HG03108 (cell line): Measurements from ENCODE around the gene ANKRD60.

Experiments used
- ATAC-seq: cut with Tn5 transposase; IDR thresholded peaks from one replicate; pipeline ENCODE4 v1.9.1; 2021; ENCODE audit warnings: moderate library complexity; ENCODE audit not compliant: unreplicated experiment

The ANKRD60 gene, protein sequence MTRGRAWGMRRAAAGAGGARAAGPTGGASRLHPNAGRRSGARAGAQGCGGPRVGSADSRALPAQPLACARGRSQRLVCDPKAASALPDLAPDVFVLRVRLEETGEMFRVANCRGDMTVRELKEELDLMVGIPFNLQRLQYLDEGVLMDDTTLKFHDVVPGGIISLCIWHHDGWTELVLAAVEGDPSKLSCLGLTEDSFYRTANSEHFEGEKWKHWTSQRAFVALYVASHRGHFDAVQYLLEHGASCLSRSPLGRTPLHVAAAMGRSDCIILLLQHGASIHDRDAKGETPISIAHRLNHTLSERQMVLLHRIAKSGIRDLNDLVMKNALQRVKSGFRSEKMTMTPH

DNA sequence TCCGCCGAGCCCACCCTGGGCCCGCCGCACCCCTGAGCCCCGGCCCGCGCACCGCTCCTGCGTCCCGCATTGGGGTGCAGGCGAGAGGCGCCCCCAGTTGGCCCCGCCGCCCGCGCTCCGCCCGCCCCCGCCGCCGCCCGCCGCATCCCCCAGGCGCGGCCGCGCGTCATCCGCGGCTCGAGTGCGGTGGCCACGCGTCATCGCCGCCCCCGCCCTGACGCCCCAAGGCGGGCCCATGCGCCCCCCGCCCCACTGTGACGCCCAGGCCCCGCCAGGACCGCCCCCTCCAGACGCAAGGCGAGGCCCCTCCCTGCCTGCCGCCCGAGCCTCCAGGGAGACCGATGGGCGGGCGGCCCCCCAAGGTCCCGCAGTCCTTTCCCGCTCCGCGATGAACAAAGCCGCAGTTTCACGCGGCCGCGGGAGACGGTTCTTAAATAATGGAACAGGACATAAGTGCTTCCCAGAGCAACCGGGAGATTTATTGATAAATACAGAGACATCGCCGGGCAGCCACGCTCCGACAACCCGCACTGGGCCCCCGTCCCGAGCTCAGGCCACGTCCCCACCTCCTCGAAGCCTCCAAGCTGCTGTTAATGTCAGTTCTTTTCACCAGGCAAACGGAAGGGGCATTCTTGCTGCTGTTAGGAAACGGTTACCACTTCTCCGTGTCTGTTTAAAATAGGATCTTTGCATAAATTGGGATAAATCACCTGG, at the start of gene ANKRD60:
ANKRD60 (minus strand) TSS at position 170 of the 714 bp plus-strand sequence; CDS start at position 170, 0 bp downstream.
- no peak for ATAC-seq

DNA sequence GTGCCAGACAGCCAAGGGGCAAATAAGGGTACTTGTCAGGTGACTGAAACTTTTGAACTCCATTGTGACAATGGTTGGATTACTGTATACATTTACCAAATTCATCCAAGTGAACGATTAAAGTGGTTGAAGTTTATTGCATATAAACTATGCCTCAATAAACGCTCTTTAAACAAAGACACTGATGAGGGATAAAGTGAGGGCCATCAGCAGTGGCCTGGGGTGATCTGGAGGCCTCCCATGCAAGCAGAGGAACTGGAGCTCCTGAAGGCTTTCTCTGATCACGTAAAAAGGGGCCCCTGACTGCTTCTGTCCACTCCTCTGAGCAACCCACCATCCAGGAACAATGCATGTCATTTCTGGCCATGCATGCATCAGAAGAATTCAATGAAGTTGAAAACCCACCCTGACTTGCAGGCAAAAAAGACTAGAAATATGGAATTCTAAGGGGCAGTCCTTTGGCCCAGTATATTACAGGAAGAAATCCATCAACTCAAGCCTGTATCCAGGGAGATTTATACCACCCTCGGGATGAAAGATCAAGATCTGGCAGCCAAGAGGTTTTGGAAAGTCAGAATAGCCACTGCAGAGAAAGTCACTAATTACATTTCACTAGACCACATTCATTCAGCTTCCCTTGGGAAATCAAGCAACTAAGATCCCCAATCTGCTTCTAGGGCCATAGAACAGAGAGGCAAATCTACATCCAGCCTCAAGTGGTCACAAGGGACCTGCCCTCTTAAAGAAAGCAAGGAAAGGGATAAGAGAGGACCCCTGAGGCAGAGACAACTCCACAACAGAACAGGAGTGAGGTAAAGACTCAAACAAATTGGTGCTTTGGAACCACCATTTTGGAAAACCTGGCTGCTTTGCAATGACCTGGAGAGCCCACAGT, 49.4 kb upstream of the ANKRD60 start:
- no peak for ATAC-seq

DNA sequence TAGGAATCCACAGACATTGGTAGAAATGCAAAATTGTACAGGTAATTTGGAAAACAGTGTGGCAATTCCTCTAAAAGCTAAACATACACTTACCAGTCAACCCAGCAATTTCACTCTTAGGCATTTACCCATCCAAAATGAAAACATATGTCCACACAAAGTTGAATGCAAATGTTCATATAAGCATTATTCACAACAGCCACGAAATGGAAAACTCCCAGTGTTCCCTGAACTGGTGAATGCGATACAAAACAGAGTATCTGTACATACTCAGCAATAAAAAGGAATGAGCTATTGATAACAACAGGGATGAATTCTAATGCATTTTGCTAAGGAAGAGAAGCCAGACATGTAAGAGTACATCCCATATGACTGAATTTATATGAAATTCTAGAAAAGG, 48.7 kb upstream of the ANKRD60 start:
- no peak for ATAC-seq

DNA sequence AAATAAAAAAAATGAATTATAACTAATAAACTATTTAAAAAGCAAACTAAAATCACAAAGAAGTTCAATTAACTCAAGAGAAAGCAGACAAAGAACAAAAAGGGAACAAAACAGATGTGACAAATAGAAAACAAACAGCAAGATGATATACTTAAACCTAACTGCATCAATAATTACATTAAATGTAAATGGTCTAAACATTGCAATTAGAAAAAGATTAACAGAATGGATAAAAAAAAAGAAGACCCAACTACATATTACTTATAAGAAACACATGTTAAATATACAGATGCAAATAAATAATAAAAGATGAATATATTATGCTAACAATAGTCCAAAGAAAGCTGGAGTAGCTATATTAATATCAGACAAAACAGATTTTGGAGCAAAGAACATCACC, 45.9 kb upstream of the ANKRD60 start:
- no peak for ATAC-seq

DNA sequence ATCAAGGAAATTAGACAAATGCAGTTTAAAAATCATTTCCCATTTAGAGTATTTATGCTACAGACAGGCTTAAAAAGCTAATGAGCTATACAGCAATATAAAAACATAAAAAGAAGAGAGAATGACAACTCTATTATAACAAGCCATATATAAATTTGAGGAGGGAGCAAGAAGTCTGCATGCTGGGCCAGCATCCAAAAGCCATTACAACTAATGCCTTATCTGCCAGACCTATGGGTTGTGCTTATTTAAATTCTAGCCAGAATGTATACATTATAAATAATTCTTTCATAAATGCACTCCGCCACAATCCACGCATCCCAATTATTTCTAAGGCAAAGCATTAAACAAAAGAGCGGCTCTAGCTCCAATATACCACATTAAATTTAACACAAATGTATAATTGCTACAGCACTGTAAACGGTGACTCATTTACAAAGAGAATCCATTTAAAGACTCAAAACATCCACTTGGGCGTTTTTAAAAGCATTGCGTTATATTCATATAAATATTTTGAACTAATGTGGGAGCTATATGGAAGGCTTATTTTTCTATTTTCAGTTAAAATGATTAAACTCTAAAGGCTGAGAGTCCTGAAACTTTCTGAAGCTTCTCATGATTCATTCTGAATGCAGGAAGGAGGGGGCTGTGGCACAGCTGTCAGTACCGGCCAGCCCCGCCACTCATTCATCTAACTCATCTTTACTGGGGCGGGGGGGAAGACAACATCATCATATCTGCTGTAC, 43.3 kb upstream of the ANKRD60 start:
- no peak for ATAC-seq

DNA sequence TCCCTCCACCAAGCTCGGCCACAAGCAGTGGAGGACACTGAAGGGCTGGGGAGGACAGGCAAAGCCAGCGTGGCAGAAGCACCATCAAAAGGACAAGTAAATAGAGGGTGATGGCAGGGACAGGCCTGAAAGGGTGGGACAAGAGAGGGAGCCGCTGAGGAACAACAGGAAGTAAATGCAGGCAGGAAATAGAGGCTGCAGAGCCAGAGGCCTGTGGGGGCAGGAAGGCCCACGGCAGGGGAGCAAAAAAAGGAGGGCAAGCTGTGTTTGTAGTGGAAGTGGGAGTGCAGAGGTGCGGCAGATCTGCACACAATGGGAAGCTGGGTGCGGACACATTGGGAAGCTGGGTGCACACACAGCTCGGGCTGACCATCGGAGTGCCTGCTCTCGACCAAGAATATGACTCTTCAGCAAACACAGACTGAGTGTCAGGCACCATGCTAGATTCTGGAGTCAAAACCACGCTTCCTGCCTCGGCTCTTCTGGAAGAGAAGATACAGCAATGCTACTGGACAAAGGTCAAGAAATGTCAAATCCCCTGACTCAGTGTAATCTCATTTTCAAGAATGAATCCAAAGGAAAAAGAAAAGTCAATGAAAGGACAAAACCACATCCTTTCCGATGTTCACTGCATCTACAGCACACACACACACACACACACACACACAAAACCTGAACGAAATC, 40.6 kb upstream of the ANKRD60 start:
- ATAC-seq, result no peak

DNA sequence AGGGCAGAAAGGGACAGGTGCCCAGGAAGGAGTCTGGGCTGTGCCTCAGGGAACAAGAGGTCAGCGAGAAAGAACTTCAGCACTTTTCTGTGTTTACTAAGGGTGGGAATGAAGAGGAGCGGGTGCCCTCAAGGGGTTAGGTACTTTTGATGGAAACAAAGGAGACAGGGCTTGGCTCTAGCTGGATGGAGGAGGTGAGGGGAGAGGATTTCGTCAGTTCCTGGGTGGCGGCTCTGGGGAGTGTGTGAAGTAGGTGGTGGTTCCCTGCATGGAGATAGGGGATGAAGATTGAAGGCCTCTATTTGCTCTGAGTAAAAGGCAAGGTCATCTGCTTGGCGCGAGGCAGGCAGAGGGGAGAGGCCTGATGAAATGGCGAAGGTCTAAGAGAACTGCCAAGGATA, 40.0 kb upstream of the ANKRD60 start:
- no peak for ATAC-seq

DNA sequence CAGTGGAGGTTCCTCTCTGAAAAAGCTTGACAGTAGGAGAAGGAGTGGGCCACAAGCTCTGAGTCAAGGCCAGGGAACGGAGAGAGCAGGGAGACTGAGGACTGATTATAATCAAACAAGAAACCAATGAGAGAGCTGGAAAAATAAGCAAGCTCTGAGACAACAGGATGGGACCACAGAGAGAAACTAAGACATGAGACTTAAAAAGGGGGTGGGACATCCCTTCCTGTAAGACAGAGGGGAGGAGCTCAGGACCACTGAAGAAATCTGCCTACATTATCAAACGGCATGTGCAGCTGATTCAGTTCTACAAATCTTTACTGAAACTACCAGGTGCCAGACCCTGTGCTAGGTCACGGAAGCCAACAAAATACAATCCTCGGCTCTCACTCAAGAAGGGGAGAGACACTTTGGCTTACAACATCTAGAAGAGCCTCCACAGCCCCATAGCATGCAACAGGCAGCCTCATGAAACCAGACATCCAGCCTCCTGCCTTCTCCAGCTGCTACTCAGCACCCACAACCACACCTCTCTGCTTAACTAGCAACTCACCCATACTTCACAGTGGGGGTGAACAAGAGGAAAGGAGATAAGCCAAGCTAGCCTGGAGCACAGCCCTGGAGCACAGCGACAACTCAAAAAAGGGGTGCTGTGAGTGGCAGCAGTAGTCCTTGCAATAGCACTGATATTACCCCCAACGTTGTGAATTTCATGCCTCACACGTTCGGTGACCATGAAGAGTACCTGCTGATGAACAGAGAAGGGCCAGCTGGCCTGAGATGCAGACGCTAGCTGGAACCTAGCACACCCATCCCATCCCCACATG, 39.1 kb upstream of the ANKRD60 start:
- ATAC-seq, result no peak

DNA sequence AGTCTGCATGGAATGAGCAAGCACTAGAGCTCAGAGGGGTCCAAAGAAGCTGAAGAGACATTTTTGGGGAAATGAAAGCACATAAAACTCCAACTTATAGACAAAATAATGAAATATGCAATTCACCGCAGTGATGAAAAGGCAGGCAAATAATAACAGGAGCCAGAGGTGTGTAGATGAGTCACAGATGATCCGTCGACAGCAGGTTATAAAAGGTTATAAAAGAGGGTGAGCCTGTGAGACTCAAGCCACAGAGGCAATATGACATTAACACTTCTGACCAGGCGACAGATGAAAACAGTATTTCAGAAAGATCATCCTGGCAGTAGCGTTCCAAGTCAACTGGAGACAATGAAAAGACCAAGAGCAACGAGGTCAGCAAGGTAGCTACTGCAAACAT, 35.8 kb upstream of the ANKRD60 start:
- ATAC-seq, result no peak

DNA sequence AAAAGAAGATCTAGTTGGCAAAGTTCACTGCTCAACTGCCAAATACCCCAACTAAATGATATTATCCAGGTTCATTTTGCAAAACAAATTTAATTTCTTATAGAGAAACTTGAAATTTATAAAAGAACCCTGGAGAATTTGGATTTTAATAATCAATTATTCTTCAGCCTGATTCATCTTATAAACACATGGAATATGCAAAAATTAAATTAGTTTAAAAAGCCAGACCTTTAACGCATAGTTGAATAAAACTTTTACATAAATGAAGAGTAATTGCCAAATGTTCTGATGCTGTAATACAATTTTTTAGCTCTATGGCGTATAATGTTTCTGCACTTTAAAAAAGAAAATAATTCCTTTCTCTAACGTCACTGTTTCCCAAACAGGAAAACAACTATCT, 33.2 kb upstream of the ANKRD60 start:
- no peak for ATAC-seq

DNA sequence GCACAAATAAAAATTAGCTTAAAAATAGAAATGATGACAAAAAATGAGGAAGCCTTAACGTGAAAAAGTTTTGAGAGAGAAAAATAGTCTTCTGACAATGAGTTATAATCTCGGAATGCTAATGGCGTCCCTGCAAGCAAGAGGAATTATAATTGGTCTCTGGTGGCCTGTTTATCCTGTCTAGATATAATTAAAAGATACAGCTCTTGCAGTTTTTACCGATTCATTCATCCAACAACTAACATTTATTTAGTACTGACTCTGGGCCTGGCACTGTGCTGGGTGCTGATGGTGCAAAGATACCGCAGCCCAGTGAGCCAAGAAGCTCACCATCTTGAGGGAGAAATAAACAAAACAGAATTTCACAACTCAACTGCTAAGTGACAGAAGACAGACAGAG, 31.6 kb upstream of the ANKRD60 start:
- no peak for ATAC-seq

DNA sequence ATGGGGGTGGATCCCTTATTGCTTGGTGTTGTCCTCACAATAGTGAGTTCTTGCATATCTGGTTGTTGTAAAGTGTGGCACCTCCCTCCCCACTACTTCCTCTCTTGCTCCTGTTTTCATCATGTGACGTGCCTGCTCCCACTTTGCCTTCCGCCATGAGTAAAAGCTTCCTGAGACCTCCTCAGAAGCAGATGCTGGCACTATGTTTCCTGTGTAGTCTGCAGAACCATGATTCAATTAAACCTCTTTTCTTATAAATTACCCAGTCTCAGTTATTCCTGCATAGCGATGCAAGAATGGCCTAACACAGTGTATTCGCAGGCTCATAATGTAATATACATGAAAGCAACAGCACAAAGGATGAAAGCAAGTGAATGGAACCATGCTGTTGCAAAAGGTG, 28.4 kb upstream of the ANKRD60 start:
- no peak for ATAC-seq

DNA sequence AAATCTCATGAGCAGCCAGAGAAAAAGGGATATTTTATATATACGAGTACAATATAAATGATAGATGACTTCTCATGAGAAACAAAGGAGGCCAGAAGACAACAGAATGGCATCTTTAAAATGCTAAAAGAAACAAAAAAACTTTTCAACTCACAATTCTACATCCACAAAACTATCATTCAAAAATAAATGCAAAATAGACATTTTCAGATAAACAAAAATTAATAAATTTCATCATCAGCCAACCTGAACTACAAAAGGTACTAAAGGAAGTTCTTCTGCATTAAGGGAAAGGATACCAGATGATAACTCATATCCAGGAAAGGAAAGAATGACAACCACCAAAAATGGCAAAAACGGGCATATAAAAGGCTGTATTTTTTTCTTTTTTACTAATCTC, 27.9 kb upstream of the ANKRD60 start:
- no peak for ATAC-seq

DNA sequence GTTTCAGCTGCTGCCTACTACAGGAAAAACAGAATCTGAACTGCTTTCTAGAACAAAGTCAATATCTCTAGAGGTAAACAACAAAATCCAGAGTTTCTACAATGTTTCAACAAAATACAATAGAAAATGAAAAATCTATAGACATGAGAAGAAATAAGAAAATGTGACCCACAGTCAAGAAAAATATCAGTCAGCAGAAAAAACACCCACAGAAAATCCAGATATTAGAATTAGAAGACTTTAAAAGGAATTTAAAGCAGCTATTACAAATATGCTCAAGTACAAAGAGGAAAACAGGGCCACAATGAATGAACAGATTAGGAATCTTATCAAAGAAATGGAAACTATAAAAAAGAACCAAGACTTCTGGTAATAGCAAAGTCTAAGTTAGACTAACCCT, 26.4 kb upstream of the ANKRD60 start:
- ATAC-seq, result no peak

DNA sequence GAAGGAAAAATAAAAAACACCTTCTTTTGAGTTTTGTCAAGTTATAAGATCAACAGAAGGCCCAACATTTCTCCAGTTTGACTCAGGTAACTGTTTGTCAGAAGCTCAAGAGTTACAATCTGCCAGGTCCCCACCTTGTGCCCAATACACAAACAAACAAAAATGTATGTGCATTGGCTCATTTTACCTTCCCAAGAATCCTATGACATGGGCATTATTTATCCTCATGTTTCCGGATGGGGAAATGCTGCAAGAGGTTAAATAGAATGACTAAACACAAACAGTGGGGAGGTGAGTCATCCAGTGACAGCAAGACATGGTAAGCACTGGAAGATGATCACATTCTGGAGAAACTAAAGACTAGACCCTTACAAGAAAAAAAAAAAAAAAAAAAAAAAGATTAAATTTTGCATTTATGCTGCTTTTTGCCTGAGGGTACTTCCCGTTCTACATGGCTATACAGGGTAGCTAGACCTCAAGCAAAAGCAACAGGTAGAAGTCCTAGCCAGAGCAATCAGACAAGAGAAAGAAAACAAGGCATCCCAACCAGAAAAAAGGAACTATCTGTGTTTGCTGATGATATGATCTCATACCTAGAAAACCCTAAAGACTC, 23.6 kb upstream of the ANKRD60 start:
- ATAC-seq, result no peak

DNA sequence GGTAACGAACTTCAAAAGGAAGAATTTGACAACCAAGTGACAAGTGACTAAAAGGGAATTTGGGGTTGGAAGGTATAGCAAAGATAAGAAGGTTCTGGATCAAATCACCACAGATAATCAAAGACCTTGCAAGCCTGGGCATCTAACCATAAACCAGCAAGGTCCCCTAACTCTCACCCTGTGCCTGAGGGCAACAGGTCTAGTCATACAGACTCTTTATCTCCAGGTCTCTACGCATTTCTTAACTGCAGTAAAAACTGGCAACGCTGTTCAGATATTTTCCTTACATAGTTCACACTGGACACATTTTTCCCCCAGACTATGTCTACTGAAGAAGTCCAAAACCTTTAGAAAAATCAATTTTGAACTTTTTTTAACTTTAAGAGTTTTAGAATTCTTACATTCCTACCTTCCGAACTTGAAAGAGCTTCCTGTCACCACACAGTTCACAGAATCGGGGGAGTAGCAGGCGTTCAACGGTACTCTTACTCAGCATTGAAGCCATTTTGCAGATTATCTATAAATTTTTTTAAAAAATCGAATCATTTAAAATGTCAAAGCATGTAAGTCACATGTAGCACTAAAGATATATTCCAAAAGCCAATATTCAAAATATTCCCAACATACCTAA, 23.0 kb upstream of the ANKRD60 start:
- ATAC-seq, result no peak

DNA sequence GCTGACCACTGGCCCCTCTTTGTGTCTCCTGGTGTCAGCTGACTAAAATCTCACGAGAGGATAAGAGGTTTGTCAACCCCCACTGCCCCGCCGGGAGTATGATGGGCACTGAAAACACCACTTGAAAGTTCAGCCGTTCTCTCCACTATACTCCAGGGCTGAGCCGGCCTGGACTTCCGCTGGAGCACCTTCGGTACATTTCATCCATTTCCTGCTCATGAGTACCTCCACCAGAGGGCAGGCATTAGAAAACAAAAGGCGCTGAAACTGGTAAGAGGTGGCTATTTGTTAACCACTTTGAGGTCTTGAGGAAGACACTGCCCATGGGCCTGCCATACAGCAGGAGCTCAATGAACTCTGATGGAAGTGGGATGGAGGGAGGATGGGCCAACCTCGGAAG, 17.9 kb upstream of the ANKRD60 start:
- no peak for ATAC-seq

DNA sequence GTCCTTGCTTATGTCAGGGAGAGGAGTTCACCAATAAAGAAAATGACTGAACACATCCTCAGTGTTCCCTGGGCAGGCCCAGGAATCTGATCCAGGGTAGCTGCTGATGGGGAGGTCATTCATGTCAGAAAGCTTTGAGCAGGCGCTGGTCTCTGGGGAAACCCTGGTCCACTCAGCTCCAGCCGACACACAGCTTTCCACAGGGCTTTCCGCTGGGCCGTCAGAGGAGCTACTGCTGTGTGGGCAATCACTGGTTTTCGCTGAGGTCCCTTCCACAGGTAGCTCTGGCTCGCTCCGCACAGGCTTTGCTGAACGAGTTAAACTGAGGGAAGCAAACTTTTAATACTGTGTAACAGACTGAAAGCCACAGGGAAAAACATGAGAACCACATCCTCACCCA, 17.5 kb upstream of the ANKRD60 start:
- no peak for ATAC-seq
